ENCODE data around the gene ZEB2.

Gene ZEB2

GRCh38 chr2:144526831-144527230 lies 6.9 kb upstream of the ZEB2 start:
- DNase-seq: no peak

DNA sequence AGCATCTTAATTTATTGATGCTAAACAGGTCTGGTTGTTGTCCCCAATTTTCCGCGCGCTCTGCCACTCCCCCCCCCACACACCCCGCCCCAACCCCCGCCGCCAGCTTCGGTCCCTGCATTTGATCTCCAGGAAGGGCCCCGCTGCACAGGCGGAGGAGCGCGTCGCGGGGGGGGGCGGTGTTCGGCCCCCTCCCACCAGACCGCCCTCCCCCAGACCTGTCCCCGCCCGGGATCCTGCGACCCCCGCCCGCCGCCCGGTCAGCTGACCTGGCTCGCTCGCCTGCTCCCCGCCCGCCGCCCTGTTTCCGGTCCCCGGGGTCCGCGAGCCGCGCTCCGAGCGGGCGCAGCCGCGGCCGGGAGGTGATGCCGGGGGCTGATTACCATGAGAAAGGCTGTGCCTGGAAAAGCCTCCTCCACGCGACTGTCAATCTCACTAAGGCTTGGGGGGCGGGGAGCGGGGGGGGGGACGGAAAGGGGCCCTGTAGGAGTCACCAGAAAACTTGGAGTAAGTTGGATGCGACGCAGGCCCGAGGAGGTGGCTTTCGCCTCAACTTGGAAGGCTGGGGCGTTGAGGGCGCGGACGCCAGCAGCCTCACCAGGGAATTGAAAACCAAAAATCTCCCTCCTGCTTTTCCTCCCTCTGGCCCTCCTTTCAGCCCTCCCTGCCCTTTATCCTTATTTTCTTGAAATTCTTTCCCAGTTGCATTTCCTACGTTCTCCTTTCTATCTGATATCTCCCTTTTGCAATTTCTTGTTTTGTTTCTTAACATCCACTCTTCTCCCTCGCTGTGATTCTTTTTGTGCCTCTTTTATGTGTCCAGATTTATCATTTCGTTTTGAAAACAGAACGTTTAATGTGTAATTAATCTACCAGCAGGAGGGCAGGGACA lies 4.4 kb upstream of the ZEB2 start:
- no peak for DNase-seq

GRCh38 chr2:144523596-144524117 lies 3.7 kb upstream of the ZEB2 start:
- DNase-seq: no peak

DNA sequence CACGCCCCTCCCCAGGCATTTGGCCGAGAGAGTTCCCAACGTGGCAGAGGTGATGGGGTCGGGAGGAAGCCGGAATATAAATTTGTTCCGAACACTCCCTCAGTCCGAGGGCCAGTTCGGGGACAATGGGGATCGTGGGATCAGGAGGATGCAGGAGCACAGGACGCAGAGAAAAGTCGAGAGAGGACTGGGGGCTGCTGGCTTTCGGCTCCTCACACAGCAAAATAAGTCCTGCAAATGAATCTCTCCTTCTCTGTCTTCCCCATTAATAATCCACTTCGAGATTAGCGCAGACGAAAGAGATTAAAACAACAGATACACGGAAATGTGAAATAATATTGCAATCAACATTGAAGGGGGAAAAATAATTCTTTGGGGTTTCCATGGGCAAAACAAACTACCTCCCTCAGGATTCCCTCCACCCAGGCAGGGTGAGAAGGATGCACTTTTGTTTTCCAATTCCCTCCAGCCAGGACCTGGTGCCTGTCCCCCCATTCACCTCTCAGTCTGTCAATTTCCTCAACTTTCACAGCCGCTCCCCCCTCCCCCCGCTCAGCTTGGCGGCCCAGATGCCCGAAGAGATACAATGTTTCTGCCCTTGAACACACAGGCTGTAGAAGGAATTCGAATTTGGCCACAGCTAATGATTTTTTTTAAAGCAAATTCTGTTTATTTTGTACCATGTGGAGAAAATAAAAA lies 3.1 kb upstream of the ZEB2 start:
- no peak for DNase-seq

DNA sequence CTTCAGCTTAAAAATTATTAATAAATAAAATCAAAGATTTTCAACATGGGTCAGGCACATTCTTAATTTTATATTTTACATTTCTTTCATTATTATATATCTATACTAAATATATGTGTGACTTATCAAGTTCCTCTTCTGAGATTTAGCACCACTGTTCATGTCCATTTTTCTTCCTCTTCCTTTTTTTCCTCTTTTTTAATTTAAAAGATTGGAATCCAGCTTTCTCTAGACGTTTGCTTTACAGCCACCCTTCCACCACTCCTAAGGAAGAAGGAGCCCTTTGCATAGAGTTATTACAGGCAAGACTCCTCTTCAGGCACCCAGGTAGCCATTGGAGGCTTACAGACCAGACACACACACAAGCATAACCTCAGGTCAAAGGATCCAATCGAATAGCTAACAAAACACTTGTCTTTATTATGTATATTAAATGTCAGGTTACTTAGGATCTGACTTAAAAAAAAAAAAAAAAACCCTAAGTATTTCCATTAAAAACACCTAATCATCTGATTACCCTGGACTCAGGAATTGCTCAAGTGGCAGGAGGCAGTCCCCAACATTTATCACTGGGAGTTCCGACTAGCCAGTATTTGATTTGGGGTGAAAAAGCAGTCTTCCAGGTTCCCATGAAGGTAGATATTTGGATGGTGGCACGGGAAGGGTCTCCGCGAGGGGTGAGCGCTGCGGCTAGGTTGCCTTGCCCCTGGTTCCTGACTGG lies 2.4 kb upstream of the ZEB2 start:
- no peak for DNase-seq

DNA sequence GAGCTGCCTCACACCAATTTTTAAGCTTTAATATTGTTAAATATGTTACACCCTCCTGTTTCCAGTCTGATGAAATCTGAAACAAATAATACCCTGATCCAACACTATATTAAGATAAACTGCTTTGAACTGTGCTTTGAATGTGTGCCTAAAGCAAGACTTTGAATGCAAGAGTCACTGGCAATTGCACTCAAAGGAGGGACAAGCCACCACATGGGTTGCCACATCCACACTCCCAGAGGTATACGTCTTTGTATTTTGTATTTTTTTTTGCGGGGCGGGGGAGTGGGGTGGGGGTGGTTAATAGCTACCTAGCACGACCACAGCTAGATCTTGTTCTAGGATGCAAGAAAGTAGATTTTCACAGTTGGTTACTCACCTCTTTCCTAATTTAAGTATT lies 1.8 kb upstream of the ZEB2 start:
- DNase-seq: no peak

DNA sequence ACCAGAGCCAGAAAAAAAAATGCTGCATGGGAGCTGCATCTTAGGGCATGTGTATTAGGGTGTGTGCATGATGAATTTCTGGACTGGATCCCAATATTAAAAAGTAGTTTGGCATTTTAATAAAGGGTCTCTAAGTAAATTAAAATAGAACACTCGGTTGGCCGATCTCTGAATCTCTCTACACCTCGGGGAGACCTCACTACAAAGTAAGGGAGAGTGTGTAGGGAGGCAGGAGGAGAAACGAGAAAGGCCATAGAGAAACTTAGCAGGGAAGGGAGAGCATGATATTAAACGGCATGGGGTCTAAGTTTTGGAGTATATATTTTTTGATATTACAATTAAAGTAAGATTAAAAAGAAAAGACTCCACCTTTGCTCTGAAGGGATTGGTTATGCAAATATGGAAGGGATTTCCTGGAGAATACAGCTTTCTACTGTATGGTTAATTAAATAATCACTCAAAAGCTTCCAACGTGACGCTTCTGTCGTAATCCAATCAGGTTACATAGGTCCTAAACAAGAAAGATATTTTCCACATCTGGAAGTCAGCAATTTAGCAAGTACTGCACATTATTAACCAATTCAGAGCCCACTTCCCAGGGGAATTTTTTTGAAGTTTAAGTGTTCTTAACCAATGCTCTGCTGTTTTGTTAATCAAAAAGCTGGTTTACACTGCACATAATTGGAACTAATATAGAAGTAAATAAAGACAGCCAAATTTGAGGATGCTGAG lies 1.0 kb upstream of the ZEB2 start:
- no peak for DNase-seq

- DNase-seq: no peak
Measured at GRCh38 chr2:144519597-144519933, 354 bp downstream of the ZEB2 start.

DNA sequence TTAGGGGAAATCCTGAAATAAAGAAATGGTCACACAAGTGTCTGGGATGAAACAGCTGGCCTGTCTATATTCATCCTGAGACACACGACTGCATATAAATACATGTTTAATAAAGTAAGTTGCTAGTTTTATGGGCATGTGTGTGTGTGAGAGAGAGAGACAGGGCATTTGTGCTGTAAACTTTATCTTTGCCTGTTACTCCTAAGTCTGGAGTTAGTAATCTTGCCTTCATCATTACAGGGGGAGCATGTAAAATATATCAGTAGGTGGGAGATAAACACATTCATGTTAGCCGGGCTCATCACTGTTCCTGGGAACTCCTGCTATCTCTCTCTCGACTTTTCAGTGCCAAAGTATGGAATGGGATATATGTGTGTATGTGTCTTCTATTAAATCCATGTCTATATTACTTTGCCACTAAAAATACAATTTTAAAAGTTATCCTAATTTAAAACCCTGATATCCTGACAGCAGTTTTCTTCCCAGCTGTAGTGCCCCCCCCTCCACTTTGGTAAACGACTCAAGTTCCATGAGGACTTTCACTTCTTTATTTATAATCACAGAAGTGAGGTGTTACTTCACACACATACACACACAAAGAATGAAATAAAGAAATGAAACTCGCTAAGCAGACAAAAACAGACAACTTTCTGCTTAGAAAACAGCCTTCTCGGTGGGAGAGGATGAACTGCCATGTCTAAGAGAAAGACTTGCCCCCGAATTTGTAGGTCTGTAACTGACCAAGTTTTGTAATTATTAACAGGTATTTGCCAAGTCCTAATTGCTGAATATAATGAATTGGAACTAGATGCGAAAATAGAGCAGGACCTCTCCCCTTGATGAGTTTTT lies 947 bp downstream of the ZEB2 start:
- no peak for DNase-seq

DNA sequence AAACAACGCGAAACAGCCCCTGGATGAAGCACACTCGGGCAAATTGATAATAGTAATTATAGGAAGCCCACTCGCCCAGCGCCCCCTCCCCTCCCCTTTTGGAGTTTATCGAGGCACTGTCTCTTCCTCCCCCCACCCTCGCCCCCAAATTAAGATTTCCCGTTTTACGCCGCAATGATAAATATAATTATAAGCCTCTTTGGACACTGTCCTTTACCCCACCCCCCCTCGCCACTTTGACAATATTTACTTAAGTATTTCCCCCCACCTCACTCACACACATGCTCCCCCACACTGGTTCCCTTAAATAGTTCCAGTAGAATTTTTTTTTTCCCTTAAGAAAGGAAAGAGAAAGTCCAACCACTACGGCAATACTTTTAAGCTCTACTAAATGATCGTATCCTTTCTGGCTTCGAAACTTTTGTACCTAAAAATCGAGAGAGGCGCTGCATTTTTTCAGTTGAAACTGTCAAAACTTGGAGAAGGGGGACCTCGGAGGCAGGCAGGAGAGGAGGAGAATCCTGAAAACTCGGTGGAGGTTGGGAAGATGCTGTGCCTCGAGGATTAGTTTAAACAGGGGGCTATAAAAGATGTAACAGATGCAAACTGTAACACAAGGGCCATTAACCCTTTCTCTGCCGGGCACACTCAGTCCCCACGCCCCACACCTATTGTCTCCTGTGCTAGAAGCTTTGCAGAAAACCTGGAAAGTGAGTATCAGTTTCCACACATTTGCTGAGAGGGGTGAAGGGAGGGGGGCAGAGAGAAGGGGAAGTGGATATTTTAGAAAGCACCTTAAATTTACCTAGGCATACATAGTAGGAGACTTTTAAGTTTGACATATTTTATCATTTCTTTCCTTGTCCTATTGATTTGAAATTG lies 1.8 kb downstream of the ZEB2 start:
- no peak for DNase-seq

- DNase-seq: no peak
Measured at GRCh38 chr2:144516981-144517865, 2.7 kb downstream of the ZEB2 start.

GRCh38 chr2:144516411-144516980 lies 3.4 kb downstream of the ZEB2 start:
- DNase-seq: no peak

- no peak for DNase-seq
Measured at GRCh38 chr2:144515696-144516410, 4.1 kb downstream of the ZEB2 start.

- no peak for DNase-seq
Measured at GRCh38 chr2:144515099-144515695, 4.7 kb downstream of the ZEB2 start.

DNA sequence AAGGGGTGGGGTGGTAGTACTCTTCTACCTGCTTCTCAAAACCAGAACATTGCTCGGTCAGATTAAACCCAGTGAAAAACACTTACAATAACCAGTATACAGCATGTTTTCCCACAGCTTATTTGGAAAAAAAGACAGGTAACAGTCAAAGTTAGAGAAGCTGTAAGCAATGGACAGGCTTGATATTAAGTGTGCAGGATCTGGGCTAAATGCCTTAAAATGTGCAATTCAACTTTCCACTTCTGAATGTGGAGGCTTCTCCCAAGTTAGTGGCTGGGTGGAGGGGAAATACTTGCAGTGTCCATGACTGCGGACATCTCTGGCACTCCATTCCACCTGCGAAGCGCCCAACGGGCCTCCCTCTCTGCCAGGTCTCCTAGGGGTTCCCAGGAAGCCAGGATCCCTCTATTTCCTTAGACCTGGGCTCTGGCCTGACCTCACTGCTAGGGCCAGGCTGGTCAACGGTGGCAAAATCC lies 5.3 kb downstream of the ZEB2 start:
- no peak for DNase-seq

DNA sequence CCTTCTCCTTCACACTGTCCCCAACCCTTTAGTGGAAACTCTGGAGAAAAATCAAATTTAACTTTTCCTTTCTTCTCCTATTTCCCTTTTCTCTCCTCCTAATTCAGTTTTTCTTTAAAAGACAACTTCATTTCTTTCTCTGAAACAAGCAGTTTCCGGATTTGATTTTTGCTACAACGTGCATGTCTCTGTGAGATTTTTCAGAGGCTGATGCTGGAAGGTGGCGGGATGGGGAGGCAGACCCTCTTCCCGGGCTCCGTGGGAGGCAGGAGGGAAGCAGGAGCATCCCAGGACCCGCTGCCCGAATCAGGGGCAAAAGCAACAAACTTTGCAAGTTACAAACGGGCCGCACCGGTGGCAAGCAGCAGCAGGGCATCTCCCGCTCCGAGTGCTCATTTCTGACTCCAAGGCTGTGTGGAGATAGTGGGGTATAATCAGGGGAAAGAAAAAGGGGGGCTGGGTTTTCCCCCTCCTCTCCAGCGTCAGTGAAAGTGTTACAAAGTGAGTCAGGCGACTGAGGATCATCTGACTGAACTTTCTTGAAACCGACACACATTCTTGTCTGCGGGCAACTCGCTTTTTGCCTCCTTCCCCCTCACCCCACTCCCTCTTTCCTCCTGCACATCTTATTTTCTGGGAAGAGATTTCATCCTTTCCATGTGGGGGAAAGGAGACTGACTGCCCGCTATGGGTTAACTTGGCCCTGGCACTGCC lies 6.4 kb downstream of the ZEB2 start:
- DNase-seq: no peak

- DNase-seq: no peak
Measured at GRCh38 chr2:144512891-144513351, 7.0 kb downstream of the ZEB2 start.
